Left lobe of liver (tissue), 2 donors: ENCODE data around the gene DNM3. TPM values are rescaled to one million over a fixed set of nuclear protein-coding genes. Genes with fewer than 3 reads are reported as not detected.

ENCODE experiments used
- ATAC-seq: fragments of 200-7000 bp; cut with Tn5 transposase; one replicate; pipeline ENCODE4 v1.9.1; 2020; ENCODE audit warnings: mild to moderate bottlenecking, moderate library complexity
- DNase-seq: peaks from one replicate; pipeline ENCODE4 v3.0.0-alpha.2; 2020; ENCODE audit warnings: low spot score
- total RNA-seq: library from RNA; stranded (reverse); gene quantifications from one replicate; pipeline ENCODE4 v1.2.1, GENCODE V29; 2021
- donor health status: DM: no; HTN: no; CAD: no; lungs with moderate emphysema.
- donor health status: DM: no; HTN: yes; CAD: no.

DNM3 gene
- total RNA-seq, 1 donor from 2014 or later = 0.40 TPM

- no peak for DNase-seq
- no peak for ATAC-seq
Observed at GRCh38 chr1:171817511-171818265, 23.6 kb upstream of the DNM3 start.

GRCh38 chr1:171819946-171820345, 21.4 kb upstream of the DNM3 start:
- DNase-seq = no peak
- no peak for ATAC-seq

- no peak for DNase-seq
- ATAC-seq = no peak
Observed at GRCh38 chr1:171826973-171827372, 14.3 kb upstream of the DNM3 start.

GRCh38 chr1:171828794-171829193, 12.5 kb upstream of the DNM3 start:
- ATAC-seq = no peak
- DNase-seq = no peak

- DNase-seq = no peak
Observed at GRCh38 chr1:171833091-171833825, 8.0 kb upstream of the DNM3 start.

GRCh38 chr1:171834821-171835220, 6.5 kb upstream of the DNM3 start:
- no peak for DNase-seq

More at GRCh38 chr1:171833091-171833825, 8.0 kb upstream of the DNM3 start:
- no peak for ATAC-seq

GRCh38 chr1:171835891-171836290, 5.4 kb upstream of the DNM3 start:
- ATAC-seq (no peak), DNase-seq (no peak)

More at GRCh38 chr1:171834821-171835220, 6.5 kb upstream of the DNM3 start:
- no peak for ATAC-seq

GRCh38 chr1:171841931-171842761, 848 bp downstream of the DNM3 start:
- no peak for ATAC-seq
- no peak for DNase-seq

GRCh38 chr1:171844381-171844780, 3.1 kb downstream of the DNM3 start:
- DNase-seq = no peak
- no peak for ATAC-seq

- DNase-seq (no peak), ATAC-seq (no peak)
Observed at GRCh38 chr1:171845998-171846397, 4.7 kb downstream of the DNM3 start.

GRCh38 chr1:171849245-171849898, 8.1 kb downstream of the DNM3 start:
- ATAC-seq (no peak), DNase-seq (no peak)

GRCh38 chr1:171850651-171851350, 9.5 kb downstream of the DNM3 start:
- DNase-seq (no peak), ATAC-seq (no peak)

GRCh38 chr1:171852272-171852671, 11.0 kb downstream of the DNM3 start:
- no peak for ATAC-seq
- no peak for DNase-seq

- DNase-seq (no peak), ATAC-seq (no peak)
Observed at GRCh38 chr1:171855381-171855780, 14.1 kb downstream of the DNM3 start.

- ATAC-seq (no peak), DNase-seq (no peak)
Observed at GRCh38 chr1:171858696-171859095, 17.4 kb downstream of the DNM3 start.

- ATAC-seq (no peak), DNase-seq (no peak)
Observed at GRCh38 chr1:171860696-171861095, 19.4 kb downstream of the DNM3 start.

- no peak for ATAC-seq
- DNase-seq = no peak
Observed at GRCh38 chr1:171863531-171863930, 22.2 kb downstream of the DNM3 start.

- DNase-seq (no peak), ATAC-seq (no peak)
Observed at GRCh38 chr1:171864308-171864707, 23.0 kb downstream of the DNM3 start.

GRCh38 chr1:171865106-171865505, 23.8 kb downstream of the DNM3 start:
- DNase-seq (no peak), ATAC-seq (no peak)

- DNase-seq (no peak), ATAC-seq (no peak)
Observed at GRCh38 chr1:171867236-171867635, 25.9 kb downstream of the DNM3 start.
